Activated T-cell treated with anti-CD3 and anti-CD28 coated beads for 4 hours (primary cell): Measurements from ENCODE around the gene TRIML2.

ENCODE experiments used
- DNase-seq: peaks from one replicate; pipeline ENCODE4 v3.0.0-alpha.2; 2020

TRIML2 gene, protein sequence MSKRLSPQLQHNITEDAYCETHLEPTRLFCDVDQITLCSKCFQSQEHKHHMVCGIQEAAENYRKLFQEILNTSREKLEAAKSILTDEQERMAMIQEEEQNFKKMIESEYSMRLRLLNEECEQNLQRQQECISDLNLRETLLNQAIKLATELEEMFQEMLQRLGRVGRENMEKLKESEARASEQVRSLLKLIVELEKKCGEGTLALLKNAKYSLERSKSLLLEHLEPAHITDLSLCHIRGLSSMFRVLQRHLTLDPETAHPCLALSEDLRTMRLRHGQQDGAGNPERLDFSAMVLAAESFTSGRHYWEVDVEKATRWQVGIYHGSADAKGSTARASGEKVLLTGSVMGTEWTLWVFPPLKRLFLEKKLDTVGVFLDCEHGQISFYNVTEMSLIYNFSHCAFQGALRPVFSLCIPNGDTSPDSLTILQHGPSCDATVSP

GRCh38 chr4:188109157-188109755, at the start of gene TRIML2:
Gene TRIML2, minus strand, starts transcription at chr4:188109603. Its CDS starts 4,235 bp downstream, at chr4:188105368.
- no peak for DNase-seq

DNA sequence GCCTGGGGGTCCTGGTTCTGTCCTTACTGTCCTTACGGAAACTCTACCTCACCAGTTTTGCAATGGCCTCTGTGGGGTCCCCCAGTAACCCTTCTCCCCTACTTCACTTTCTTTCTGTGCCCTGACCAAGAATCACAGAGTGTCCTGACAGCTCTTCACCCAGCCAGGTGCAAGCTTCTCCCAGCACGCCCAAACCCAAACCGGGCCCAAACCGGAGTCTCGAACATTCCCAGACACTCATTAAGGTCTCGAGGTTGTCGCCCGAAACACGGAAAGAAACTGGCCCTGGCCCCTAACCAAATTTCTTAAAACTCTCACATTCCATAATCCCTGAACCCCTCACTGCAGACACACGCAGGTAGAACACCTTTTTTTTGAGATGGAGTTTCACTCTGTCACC, 48.9 kb upstream of the TRIML2 start:
- no peak for DNase-seq

GRCh38 chr4:188154668-188155405, 45.4 kb upstream of the TRIML2 start:
- no peak for DNase-seq

GRCh38 chr4:188147776-188148175, 38.4 kb upstream of the TRIML2 start:
- no peak for DNase-seq

DNA sequence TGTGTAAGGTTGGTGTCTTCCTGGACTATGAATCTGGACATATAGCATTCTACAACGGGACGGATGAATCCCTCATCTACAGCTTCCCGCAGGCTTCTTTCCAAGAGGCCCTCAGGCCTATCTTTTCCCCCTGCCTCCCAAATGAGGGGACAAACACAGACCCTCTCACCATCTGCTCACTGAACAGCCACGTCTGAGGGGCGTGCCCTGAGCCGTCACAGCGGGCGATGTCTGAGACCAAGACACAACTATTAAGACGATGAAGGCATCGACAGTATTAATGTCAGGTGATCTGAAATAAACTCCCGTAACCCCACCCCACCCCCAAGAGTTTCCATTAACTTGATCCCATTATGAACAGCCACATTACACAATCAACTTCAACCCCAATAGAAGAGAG, 37.8 kb upstream of the TRIML2 start:
- no peak for DNase-seq

GRCh38 chr4:188146618-188147017, 37.2 kb upstream of the TRIML2 start:
- no peak for DNase-seq

DNA sequence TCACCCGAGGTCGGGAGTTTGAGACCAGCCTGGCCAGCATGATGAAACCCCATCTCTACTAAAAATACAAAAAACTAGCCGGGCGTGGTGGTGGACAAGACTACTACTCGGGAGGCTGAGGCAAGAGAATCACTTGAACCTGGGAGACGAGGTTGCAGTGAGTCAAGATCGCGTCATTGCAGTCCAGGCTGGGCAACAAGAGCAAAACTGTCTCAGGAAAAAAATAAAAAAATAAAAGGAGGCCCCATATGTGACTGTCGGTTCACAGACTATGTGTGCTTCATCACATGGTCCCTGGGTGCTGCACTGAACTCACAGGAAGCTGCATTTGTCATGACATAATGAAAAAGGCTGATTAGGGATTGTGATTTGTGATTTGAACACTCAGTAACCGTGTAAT, 36.2 kb upstream of the TRIML2 start:
- no peak for DNase-seq

- no peak for DNase-seq
Observed at GRCh38 chr4:188143731-188144130, 34.3 kb upstream of the TRIML2 start.

- no peak for DNase-seq
Observed at GRCh38 chr4:188139671-188140070, 30.3 kb upstream of the TRIML2 start.

GRCh38 chr4:188139141-188139540, 29.7 kb upstream of the TRIML2 start, which contains the start of gene TRIML1:
Gene TRIML1, plus strand, starts transcription at chr4:188139441. Its CDS starts 118 bp downstream, at chr4:188139559.
- no peak for DNase-seq

DNA sequence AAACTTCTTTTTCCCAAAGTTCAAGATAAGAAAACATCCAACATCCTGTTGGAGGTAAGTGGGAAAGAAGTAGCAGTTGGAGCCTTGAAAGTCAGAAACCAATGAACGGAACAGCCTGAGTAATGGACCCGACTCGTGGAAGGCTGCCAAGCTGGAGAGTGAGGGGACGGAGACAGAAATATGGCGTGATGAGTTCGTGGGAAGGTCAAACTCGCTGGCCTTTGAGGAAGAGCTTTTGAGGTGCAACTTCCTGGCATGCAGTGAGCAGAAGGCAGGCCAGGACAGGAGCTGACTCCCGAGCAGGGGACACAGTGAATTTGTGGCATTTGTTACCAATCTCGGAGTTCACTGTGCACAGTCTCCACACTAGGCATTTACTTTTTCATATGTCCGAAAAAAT, 28.8 kb upstream of the TRIML2 start:
- DNase-seq, result no peak

- DNase-seq, result no peak
Observed at GRCh38 chr4:188132232-188132631, 22.8 kb upstream of the TRIML2 start.

DNA sequence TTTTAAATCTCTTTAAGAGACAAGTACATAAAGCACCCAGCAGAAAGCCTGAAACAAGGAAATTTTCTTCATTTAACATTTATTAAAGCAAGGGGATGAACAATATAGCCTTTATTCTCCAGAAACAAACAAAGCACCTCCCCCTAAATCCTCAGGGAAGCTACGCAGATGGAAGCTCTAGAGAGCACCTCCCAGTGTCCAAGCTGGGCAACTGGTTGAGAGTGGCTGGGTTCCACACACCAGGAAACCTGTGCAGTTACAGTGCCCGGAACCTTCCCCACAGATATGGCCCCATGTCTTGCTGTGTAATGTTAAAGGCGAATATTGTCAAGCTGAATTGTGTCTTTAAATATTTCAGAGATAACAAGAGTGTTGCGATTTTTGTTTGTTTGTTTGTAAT, 21.0 kb upstream of the TRIML2 start:
- DNase-seq, result no peak

GRCh38 chr4:188127214-188127874, 17.9 kb upstream of the TRIML2 start:
- DNase-seq, result no peak

DNA sequence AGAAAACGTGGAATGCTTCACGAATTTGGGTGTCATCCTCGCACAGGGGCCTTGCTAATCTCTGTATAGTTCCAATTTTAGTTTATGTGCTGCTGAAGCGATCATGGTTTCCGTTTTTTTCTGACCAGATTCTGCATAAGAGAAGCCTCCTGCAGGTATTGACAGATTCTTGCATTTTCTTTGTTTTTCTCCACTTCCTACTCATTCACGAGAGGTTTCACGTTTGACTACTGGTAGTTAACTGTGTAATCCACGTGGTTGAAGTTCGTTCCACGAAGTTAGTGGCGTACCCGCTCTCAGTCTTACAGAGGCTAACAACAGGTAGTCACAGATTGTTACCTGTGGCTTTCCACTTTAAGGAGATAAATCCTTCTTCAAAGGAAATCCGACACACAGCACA, 12.1 kb upstream of the TRIML2 start:
- DNase-seq, result no peak

- DNase-seq, result no peak
Observed at GRCh38 chr4:188117631-188118324, 8.4 kb upstream of the TRIML2 start.

DNA sequence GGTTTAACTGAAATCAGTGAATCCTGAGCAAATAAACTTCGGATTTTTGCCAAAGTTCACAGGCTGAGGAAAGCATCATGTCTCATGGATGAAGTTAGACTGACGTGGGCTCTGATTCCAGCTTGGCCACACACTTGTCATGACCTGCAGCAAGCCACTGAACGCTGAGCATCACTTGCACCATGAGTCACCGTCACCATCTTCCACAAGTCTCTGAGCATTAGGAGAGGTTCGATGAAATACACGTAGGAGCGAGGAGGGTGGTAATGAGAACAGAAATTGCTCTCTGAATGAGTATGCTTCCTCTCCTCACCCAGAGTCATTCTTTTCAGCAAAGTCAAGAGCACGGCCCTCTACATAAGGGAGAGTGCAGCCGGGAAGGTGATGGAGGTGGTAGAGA, 3.8 kb upstream of the TRIML2 start:
- DNase-seq, result no peak

DNA sequence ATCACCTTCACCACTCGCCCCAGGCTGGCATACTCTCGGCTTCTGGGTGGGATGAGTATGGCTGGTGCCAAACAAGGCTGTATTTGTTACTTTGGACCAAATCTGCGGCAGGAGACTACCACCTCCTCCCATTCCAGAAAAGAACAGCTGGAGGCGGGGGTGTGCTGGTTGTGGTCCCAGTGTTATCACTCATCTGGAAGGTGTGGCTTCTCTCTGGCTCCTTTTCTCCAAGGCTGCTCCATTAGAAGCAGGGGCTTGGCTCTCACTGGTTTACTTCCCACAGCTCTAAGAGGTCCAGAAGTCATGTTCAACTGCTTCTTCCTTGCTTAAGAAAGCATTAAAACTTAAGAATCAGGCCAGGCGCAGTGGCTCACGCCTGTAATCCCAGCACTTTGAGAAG, 2.6 kb upstream of the TRIML2 start:
- DNase-seq, result no peak

GRCh38 chr4:188110741-188111471, 1.5 kb upstream of the TRIML2 start:
- no peak for DNase-seq

DNA sequence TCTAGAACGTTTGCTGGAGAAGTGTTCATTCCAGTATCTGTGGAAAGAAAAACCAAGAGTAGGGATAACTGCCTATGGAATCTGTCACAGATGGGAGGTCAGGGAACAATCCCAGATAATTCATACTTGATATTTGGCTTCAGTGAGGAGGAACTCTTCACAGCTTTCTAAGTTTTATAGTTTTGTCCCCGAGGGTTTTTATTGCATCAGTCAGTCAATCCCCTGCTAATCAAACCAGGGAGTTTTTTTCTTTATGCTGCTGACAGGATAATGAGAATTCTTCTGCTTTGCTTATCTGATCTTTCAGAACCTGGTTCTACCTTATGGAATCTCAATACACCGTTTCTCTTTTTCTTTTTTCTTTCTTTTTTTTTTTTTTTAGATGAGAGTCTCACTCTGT, 633 bp upstream of the TRIML2 start:
- DNase-seq, result no peak

DNA sequence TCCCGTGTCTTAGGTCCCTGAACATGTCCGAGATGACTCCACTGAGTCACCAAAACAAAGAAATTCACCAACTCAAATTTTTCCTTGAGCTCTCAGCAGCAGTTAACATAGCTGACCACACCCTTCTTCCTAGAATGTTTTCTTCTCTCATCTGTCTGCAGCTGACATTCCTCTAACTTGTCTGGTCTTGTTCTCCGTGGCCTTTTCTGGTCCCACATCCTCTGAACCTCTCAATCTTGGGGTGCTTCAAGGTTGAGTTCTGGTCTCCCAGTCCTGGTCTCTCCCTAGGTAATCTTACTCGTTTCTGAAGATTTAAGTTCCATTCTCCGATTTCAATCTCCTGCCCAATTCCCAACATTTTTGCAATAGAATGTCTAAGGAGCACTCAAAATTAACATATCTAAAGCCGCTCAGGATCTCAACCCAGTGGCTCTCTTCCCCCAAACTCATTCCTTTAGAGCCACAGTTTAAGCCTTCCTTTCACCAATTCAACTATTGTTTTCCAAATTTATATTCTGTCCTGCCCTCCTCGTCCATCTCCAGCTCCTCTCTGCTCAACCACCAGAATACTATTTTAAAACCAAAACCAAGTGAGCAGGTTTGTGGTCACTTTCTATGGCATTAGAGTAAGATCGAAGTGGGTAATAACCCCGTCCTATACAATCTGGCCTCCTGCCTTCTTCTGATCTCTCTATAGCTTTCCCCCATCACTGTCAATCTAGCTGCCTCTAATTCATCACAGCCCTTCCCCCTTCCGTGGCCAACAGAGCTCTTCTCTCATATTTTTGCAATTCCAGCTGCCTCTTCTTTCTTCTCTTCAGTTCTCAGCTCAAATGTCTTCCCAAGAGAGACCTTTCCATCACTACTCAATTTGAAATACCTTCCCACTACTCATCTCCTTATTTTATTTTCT, 1.2 kb downstream of the TRIML2 start:
- DNase-seq, result no peak
